ENCODE data around the gene TMEM52. TPM values are rescaled to one million over a fixed set of nuclear protein-coding genes. Genes with fewer than 3 reads are reported as not detected.

Gene TMEM52
- total RNA-seq, 1 donor from 2014 or later, result 1.4 TPM

GRCh38 chr1:1959840-1960479 lies 40.9 kb upstream of the TMEM52 start:
- Histone ChIP-seq H3K27ac (ENCODE audit: low read depth, low read length) (no peak overlapping the region), H3K79me2 (ENCODE audit: insufficient read depth, low read length) (no peaks in the 10 kb centered on the region), H3K4me2 (ENCODE audit: low read length) (peak overlapping the region; percentile 60), H2AFZ (ENCODE audit: low read depth, low read length) (peak overlapping the region; percentile 34), H3K9me3 (ENCODE audit: insufficient read depth, low read depth, low read length) (no peaks in the 10 kb centered on the region), H3K36me3 (ENCODE audit: insufficient read depth, low read length) (no peaks in the 10 kb centered on the region), H3K4me3 (ENCODE audit: insufficient read depth, low read depth, low read length) (no peak overlapping the region), H3K27me3 (ENCODE audit: insufficient read depth, low read length) (peaks cover 9% of the 10 kb centered on the region), H4K20me1 (ENCODE audit: insufficient read depth, low read length) (no peaks in the 10 kb centered on the region), H3K9ac (ENCODE audit: low read length) (no peak overlapping the region), H3K4me1 (ENCODE audit: insufficient read depth, low read length) (peaks cover 3% of the 10 kb centered on the region)
- no peak overlapping the region for H3K4me3 Mint-ChIP-seq (ENCODE audit: unreplicated experiment)
- peaks cover 2% of the 10 kb centered on the region for H3K9me3 Mint-ChIP-seq (ENCODE audit: unreplicated experiment)
- FAIRE-seq (no peak), DNase-seq (ENCODE audit: low read depth) (peak; percentile 37)
- H3K4me1 Mint-ChIP-seq (ENCODE audit: low read depth, unreplicated experiment), result peaks cover 12% of the 10 kb centered on the region
- no peak overlapping the region for H3K27ac Mint-ChIP-seq (ENCODE audit: unreplicated experiment)
- TF ChIP-seq EZH2 (IDR thresholded peaks at IDR 0.05; ENCODE audit: insufficient read depth, low read length), result no peak
- peak; percentile 51 for TF ChIP-seq CTCF (IDR thresholded peaks at IDR 0.05; ENCODE audit: insufficient read depth, low read depth, low read length)
- H3K27me3 Mint-ChIP-seq (ENCODE audit: low read depth, unreplicated experiment), result peaks cover 12% of the 10 kb centered on the region
- H3K36me3 Mint-ChIP-seq (ENCODE audit: low read depth, unreplicated experiment), result no peaks in the 10 kb centered on the region

GRCh38 chr1:1959459-1959839 lies 40.4 kb upstream of the TMEM52 start:
- peaks cover 9% of the 10 kb centered on the region for H3K27me3 ChIP-seq (ENCODE audit: insufficient read depth, low read length)
- no peak overlapping the region for H3K9ac ChIP-seq (ENCODE audit: low read length)
- no peak overlapping the region for H3K27ac Mint-ChIP-seq (ENCODE audit: unreplicated experiment)
- peaks cover 3% of the 10 kb centered on the region for H3K4me1 ChIP-seq (ENCODE audit: insufficient read depth, low read length)
- no peak overlapping the region for H3K27ac ChIP-seq (ENCODE audit: low read depth, low read length)
- H3K27me3 Mint-ChIP-seq (ENCODE audit: low read depth, unreplicated experiment), result peaks cover 15% of the 10 kb centered on the region
- H4K20me1 ChIP-seq (ENCODE audit: insufficient read depth, low read length), result no peaks in the 10 kb centered on the region
- no peak for DNase-seq (ENCODE audit: low read depth)
- H2AFZ ChIP-seq (ENCODE audit: low read depth, low read length), result peak overlapping the region; percentile 34
- H3K4me1 Mint-ChIP-seq (ENCODE audit: low read depth, unreplicated experiment), result peaks cover 12% of the 10 kb centered on the region
- H3K4me2 ChIP-seq (ENCODE audit: low read length), result peak overlapping the region; percentile 60
- peaks cover 2% of the 10 kb centered on the region for H3K9me3 Mint-ChIP-seq (ENCODE audit: unreplicated experiment)
- H3K36me3 Mint-ChIP-seq (ENCODE audit: low read depth, unreplicated experiment), result no peaks in the 10 kb centered on the region
- H3K4me3 Mint-ChIP-seq (ENCODE audit: unreplicated experiment), result no peak overlapping the region
- no peak overlapping the region for H3K4me3 ChIP-seq (ENCODE audit: insufficient read depth, low read depth, low read length)
- no peaks in the 10 kb centered on the region for H3K36me3 ChIP-seq (ENCODE audit: insufficient read depth, low read length)
- no peaks in the 10 kb centered on the region for H3K9me3 ChIP-seq (ENCODE audit: insufficient read depth, low read depth, low read length)
- no peak for FAIRE-seq
- no peaks in the 10 kb centered on the region for H3K79me2 ChIP-seq (ENCODE audit: insufficient read depth, low read length)
- no peak for TF ChIP-seq CTCF (IDR thresholded peaks at IDR 0.05; ENCODE audit: insufficient read depth, low read depth, low read length)
- no peak for TF ChIP-seq EZH2 (IDR thresholded peaks at IDR 0.05; ENCODE audit: insufficient read depth, low read length)

- Histone ChIP-seq H3K27ac (ENCODE audit: low read depth, low read length) (no peak overlapping the region), H3K9ac (ENCODE audit: low read length) (no peak overlapping the region), H3K9me3 (ENCODE audit: insufficient read depth, low read depth, low read length) (no peaks in the 10 kb centered on the region), H3K36me3 (ENCODE audit: insufficient read depth, low read length) (no peaks in the 10 kb centered on the region), H3K4me1 (ENCODE audit: insufficient read depth, low read length) (peaks cover 3% of the 10 kb centered on the region), H3K4me3 (ENCODE audit: insufficient read depth, low read depth, low read length) (no peak overlapping the region), H2AFZ (ENCODE audit: low read depth, low read length) (no peak overlapping the region), H3K4me2 (ENCODE audit: low read length) (no peak overlapping the region), H3K79me2 (ENCODE audit: insufficient read depth, low read length) (no peaks in the 10 kb centered on the region), H3K27me3 (ENCODE audit: insufficient read depth, low read length) (peaks cover 9% of the 10 kb centered on the region), H4K20me1 (ENCODE audit: insufficient read depth, low read length) (no peaks in the 10 kb centered on the region)
- H3K27ac Mint-ChIP-seq (ENCODE audit: unreplicated experiment), result no peak overlapping the region
- no peak overlapping the region for H3K4me3 Mint-ChIP-seq (ENCODE audit: unreplicated experiment)
- no peak for FAIRE-seq
- peaks cover 15% of the 10 kb centered on the region for H3K27me3 Mint-ChIP-seq (ENCODE audit: low read depth, unreplicated experiment)
- no peaks in the 10 kb centered on the region for H3K36me3 Mint-ChIP-seq (ENCODE audit: low read depth, unreplicated experiment)
- DNase-seq (ENCODE audit: low read depth), result no peak
- peaks cover 2% of the 10 kb centered on the region for H3K9me3 Mint-ChIP-seq (ENCODE audit: unreplicated experiment)
- TF ChIP-seq CTCF (IDR thresholded peaks at IDR 0.05; ENCODE audit: insufficient read depth, low read depth, low read length), result no peak
- no peak for TF ChIP-seq EZH2 (IDR thresholded peaks at IDR 0.05; ENCODE audit: insufficient read depth, low read length)
- H3K4me1 Mint-ChIP-seq (ENCODE audit: low read depth, unreplicated experiment), result peaks cover 12% of the 10 kb centered on the region
Measured at GRCh38 chr1:1958071-1958541, 39.0 kb upstream of the TMEM52 start.
